ENCODE measurements around the gene HSD17B7. TPM values are rescaled to one million over a fixed set of nuclear protein-coding genes. Genes with fewer than 3 reads are reported as not detected.

HSD17B7 gene
- total RNA-seq, 1 donor from 2014 or later = 17.2 TPM

- Mint-ChIP-seq H3K4me3 (ENCODE audit: unreplicated experiment) (no peak overlapping the region), H3K27me3 (ENCODE audit: unreplicated experiment) (peaks cover 2% of the 10 kb centered on the region), H3K36me3 (ENCODE audit: low read depth, unreplicated experiment) (no peaks in the 10 kb centered on the region), H3K9me3 (ENCODE audit: unreplicated experiment) (no peaks in the 10 kb centered on the region), H3K4me1 (ENCODE audit: unreplicated experiment) (peaks cover 4% of the 10 kb centered on the region), H3K27ac (ENCODE audit: unreplicated experiment) (no peak overlapping the region)
- TF ChIP-seq CTCF (IDR thresholded peaks at IDR 0.05; ENCODE audit: unreplicated experiment) = peak; percentile 95
- DNase-seq (ENCODE audit: low spot score) = peak; percentile 86
Measured at GRCh38 chr1:162847839-162848453, 57.4 kb downstream of the HSD17B7 start.

- H3K9me3 Mint-ChIP-seq (ENCODE audit: unreplicated experiment) = no peaks in the 10 kb centered on the region
- H3K27ac Mint-ChIP-seq (ENCODE audit: unreplicated experiment) = no peak overlapping the region
- no peak for TF ChIP-seq CTCF (IDR thresholded peaks at IDR 0.05; ENCODE audit: unreplicated experiment)
- no peak for DNase-seq (ENCODE audit: low spot score)
- H3K36me3 Mint-ChIP-seq (ENCODE audit: low read depth, unreplicated experiment) = no peaks in the 10 kb centered on the region
- H3K4me1 Mint-ChIP-seq (ENCODE audit: unreplicated experiment) = peaks cover 4% of the 10 kb centered on the region
- H3K4me3 Mint-ChIP-seq (ENCODE audit: unreplicated experiment) = no peak overlapping the region
- peaks cover 2% of the 10 kb centered on the region for H3K27me3 Mint-ChIP-seq (ENCODE audit: unreplicated experiment)
Measured at GRCh38 chr1:162849711-162850110, 59.2 kb downstream of the HSD17B7 start.

GRCh38 chr1:162851341-162851740 is 60.8 kb downstream of the HSD17B7 start:
- H3K4me3 Mint-ChIP-seq (ENCODE audit: unreplicated experiment) = no peak overlapping the region
- DNase-seq (ENCODE audit: low spot score) = no peak
- TF ChIP-seq CTCF (IDR thresholded peaks at IDR 0.05; ENCODE audit: unreplicated experiment) = no peak
- peaks cover 4% of the 10 kb centered on the region for H3K27me3 Mint-ChIP-seq (ENCODE audit: unreplicated experiment)
- no peaks in the 10 kb centered on the region for H3K36me3 Mint-ChIP-seq (ENCODE audit: low read depth, unreplicated experiment)
- peaks cover 4% of the 10 kb centered on the region for H3K4me1 Mint-ChIP-seq (ENCODE audit: unreplicated experiment)
- H3K27ac Mint-ChIP-seq (ENCODE audit: unreplicated experiment) = no peak overlapping the region
- no peaks in the 10 kb centered on the region for H3K9me3 Mint-ChIP-seq (ENCODE audit: unreplicated experiment)

- TF ChIP-seq CTCF (IDR thresholded peaks at IDR 0.05; ENCODE audit: unreplicated experiment) = peak; percentile 69
- peak; percentile 65 for DNase-seq (ENCODE audit: low spot score)
- H3K27ac Mint-ChIP-seq (ENCODE audit: unreplicated experiment) = peak overlapping the region; percentile 15
- H3K4me3 Mint-ChIP-seq (ENCODE audit: unreplicated experiment) = no peak overlapping the region
- peaks cover 4% of the 10 kb centered on the region for H3K27me3 Mint-ChIP-seq (ENCODE audit: unreplicated experiment)
- no peaks in the 10 kb centered on the region for H3K9me3 Mint-ChIP-seq (ENCODE audit: unreplicated experiment)
- H3K4me1 Mint-ChIP-seq (ENCODE audit: unreplicated experiment) = no peaks in the 10 kb centered on the region
- no peaks in the 10 kb centered on the region for H3K36me3 Mint-ChIP-seq (ENCODE audit: low read depth, unreplicated experiment)
Measured at GRCh38 chr1:162854245-162854882, 63.9 kb downstream of the HSD17B7 start.

- H3K4me1 Mint-ChIP-seq (ENCODE audit: unreplicated experiment) = no peaks in the 10 kb centered on the region
- no peaks in the 10 kb centered on the region for H3K9me3 Mint-ChIP-seq (ENCODE audit: unreplicated experiment)
- H3K36me3 Mint-ChIP-seq (ENCODE audit: low read depth, unreplicated experiment) = no peaks in the 10 kb centered on the region
- no peak for TF ChIP-seq CTCF (IDR thresholded peaks at IDR 0.05; ENCODE audit: unreplicated experiment)
- H3K27ac Mint-ChIP-seq (ENCODE audit: unreplicated experiment) = no peak overlapping the region
- no peak overlapping the region for H3K4me3 Mint-ChIP-seq (ENCODE audit: unreplicated experiment)
- no peak for DNase-seq (ENCODE audit: low spot score)
- peaks cover 4% of the 10 kb centered on the region for H3K27me3 Mint-ChIP-seq (ENCODE audit: unreplicated experiment)
Measured at GRCh38 chr1:162855461-162856150, 65.1 kb downstream of the HSD17B7 start.
